ENCODE data around the gene TPP1.

Gene TPP1

DNA sequence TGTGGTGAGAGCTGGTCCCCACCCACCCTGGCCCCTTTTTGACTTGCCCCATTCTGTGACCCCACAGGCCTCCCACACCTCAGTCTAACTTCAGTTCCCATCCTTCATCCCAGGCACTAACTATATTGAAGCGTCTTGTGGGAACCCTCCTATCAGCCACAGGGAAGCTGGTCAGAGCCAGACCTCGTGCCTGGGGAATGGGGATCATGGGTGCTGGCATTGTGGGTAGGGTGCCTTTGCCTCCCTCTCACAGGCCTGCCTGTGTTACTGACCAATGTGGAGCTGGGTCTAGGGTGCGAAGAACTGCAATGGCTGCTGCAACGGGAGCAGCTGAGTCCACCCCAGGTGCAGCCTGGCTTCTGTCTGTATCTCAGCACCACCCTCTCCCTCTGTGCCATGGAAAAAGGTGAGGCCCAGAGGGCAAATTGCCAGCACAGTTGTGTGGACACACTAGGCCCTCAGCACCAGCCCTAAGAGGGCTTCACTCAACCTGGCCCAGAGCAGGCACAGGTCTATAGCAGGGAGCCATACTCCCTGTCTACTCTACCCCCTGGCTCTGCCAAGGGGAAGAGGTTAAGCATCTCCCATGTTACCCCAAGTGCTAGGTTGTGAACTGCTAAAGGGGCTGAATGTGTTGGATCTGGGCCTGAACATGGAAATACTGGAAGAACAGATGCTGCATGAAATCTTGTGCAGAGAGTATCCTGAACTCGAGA is 53.1 kb downstream of the TPP1 start:
- Histone ChIP-seq H3K27ac (ENCODE audit: low read length) (no peak overlapping the region), H3K36me3 (replicated peaks; ENCODE audit: insufficient read depth, low read length) (no peaks in the 10 kb centered on the region), H3K4me3 (ENCODE audit: low read length) (no peak overlapping the region), H3K9me2 (replicated peaks; ENCODE audit: insufficient read depth, low read length) (no peaks in the 10 kb centered on the region), H3K4me2 (ENCODE audit: low read depth, low read length) (no peak overlapping the region), H3K4me1 (ENCODE audit: low read length) (0 out of 2 replicates have a peak, but pooled peaks cover 9% of the 10 kb centered on the region), H3K79me2 (ENCODE audit: low read length) (no peaks in the 10 kb centered on the region), H3F3A (ENCODE audit: insufficient read depth, low read length) (no peaks in the 10 kb centered on the region), H3K9ac (ENCODE audit: low read length) (no peak overlapping the region), H2AFZ (ENCODE audit: low read length) (no peak overlapping the region), H3K9me3 (replicated peaks; ENCODE audit: insufficient read depth, low read length) (no peaks in the 10 kb centered on the region), H3K27me3 (replicated peaks; ENCODE audit: insufficient read depth, low read length) (no peaks in the 10 kb centered on the region), H4K20me1 (ENCODE audit: insufficient read depth, low read length) (no peaks in the 10 kb centered on the region)
- TF ChIP-seq EZH2 (optimal IDR thresholded peaks at IDR 0.05; ENCODE audit: low read depth, low read length) (no peak), EZH2phosphoT487 (IDR thresholded peaks at IDR 0.05; ENCODE audit: low read length) (no peak)
- TF ChIP-seq, protein P1, sequence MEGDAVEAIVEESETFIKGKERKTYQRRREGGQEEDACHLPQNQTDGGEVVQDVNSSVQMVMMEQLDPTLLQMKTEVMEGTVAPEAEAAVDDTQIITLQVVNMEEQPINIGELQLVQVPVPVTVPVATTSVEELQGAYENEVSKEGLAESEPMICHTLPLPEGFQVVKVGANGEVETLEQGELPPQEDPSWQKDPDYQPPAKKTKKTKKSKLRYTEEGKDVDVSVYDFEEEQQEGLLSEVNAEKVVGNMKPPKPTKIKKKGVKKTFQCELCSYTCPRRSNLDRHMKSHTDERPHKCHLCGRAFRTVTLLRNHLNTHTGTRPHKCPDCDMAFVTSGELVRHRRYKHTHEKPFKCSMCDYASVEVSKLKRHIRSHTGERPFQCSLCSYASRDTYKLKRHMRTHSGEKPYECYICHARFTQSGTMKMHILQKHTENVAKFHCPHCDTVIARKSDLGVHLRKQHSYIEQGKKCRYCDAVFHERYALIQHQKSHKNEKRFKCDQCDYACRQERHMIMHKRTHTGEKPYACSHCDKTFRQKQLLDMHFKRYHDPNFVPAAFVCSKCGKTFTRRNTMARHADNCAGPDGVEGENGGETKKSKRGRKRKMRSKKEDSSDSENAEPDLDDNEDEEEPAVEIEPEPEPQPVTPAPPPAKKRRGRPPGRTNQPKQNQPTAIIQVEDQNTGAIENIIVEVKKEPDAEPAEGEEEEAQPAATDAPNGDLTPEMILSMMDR (IDR thresholded peaks at IDR 0.05; ENCODE audit: low read length), result no peak
- DNase-seq, result no peak

DNA sequence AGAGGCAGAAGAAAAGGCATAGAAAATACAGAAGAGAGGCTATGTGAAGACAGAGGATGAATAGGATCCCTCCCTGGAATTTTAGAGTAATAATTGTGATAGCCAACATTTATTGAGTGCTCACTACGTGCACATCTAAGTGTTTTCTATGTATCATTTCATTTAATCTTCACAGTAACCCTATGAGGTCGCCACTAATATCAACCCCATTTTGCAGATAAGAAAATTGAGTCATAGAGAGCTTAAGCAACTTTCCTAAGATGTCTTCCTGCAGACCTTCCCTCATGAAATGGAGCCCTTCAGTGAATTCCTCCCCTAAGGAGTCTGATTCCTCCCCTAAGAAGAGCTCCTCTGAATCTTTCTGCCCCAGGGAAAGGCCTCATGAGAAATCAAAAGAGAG is 53.9 kb downstream of the TPP1 start:
- Histone ChIP-seq H3F3A (ENCODE audit: insufficient read depth, low read length) (no peaks in the 10 kb centered on the region), H3K9me2 (replicated peaks; ENCODE audit: insufficient read depth, low read length) (no peaks in the 10 kb centered on the region), H3K4me2 (ENCODE audit: low read depth, low read length) (no peak overlapping the region), H3K9ac (ENCODE audit: low read length) (no peak overlapping the region), H3K4me1 (ENCODE audit: low read length) (0 out of 2 replicates have a peak, but pooled peaks cover 9% of the 10 kb centered on the region), H3K79me2 (ENCODE audit: low read length) (no peaks in the 10 kb centered on the region), H4K20me1 (ENCODE audit: insufficient read depth, low read length) (no peaks in the 10 kb centered on the region), H3K27ac (ENCODE audit: low read length) (no peak overlapping the region), H3K4me3 (ENCODE audit: low read length) (no peak overlapping the region), H3K27me3 (replicated peaks; ENCODE audit: insufficient read depth, low read length) (no peaks in the 10 kb centered on the region), H3K9me3 (replicated peaks; ENCODE audit: insufficient read depth, low read length) (no peaks in the 10 kb centered on the region), H3K36me3 (replicated peaks; ENCODE audit: insufficient read depth, low read length) (no peaks in the 10 kb centered on the region), H2AFZ (ENCODE audit: low read length) (no peak overlapping the region)
- DNase-seq, result no peak
- TF ChIP-seq, protein P1 (IDR thresholded peaks at IDR 0.05; ENCODE audit: low read length), result no peak
- TF ChIP-seq EZH2 (optimal IDR thresholded peaks at IDR 0.05; ENCODE audit: low read depth, low read length) (no peak), EZH2phosphoT487 (IDR thresholded peaks at IDR 0.05; ENCODE audit: low read length) (no peak)

DNA sequence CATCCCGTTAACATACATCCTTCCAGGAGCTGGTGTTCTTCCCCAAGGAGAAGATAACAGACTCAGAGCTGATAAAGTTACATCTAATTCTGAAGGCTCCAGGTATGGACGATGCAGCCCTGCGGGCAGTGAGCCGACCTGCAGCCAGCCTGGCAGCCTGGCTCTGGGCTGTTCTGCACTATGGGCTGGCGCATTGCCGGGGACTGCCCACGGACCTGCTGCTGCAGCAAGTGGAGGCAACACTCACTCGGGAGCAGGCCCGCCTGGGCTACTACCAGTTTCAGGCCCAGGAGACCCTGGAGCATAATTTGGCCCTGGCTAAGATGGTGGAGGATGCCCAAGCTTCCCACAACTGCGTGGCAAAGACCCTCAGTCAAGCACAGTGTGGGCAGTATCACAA is 55.6 kb downstream of the TPP1 start:
- Histone ChIP-seq H3K4me3 (ENCODE audit: low read length) (no peak overlapping the region), H3K4me1 (ENCODE audit: low read length) (0 out of 2 replicates have a peak, but pooled peaks cover 5% of the 10 kb centered on the region), H3K36me3 (replicated peaks; ENCODE audit: insufficient read depth, low read length) (no peaks in the 10 kb centered on the region), H4K20me1 (ENCODE audit: insufficient read depth, low read length) (no peaks in the 10 kb centered on the region), H3K9me3 (replicated peaks; ENCODE audit: insufficient read depth, low read length) (no peaks in the 10 kb centered on the region), H3K27me3 (replicated peaks; ENCODE audit: insufficient read depth, low read length) (no peaks in the 10 kb centered on the region), H3K79me2 (ENCODE audit: low read length) (no peaks in the 10 kb centered on the region), H3K4me2 (ENCODE audit: low read depth, low read length) (no peak overlapping the region), H3F3A (ENCODE audit: insufficient read depth, low read length) (no peaks in the 10 kb centered on the region), H3K27ac (ENCODE audit: low read length) (no peak overlapping the region), H3K9ac (ENCODE audit: low read length) (no peak overlapping the region), H2AFZ (ENCODE audit: low read length) (no peak overlapping the region), H3K9me2 (replicated peaks; ENCODE audit: insufficient read depth, low read length) (no peaks in the 10 kb centered on the region)
- DNase-seq, result no peak
- TF ChIP-seq EZH2phosphoT487 (IDR thresholded peaks at IDR 0.05; ENCODE audit: low read length) (no peak), EZH2 (optimal IDR thresholded peaks at IDR 0.05; ENCODE audit: low read depth, low read length) (no peak)
- TF ChIP-seq, protein P1 (IDR thresholded peaks at IDR 0.05; ENCODE audit: low read length), result no peak
